Right lobe of liver (tissue), 6 donors: Measurements from ENCODE around the gene LAMB2. TPM values are rescaled to one million over a fixed set of nuclear protein-coding genes. Genes with fewer than 3 reads are reported as not detected.

Experiments
- ATAC-seq, 4 donors: fragments of 200-7000 bp; cut with Tn5 transposase; one replicate each; pipeline ENCODE4 v1.9.1; 2020; ENCODE audit warnings: mild to moderate bottlenecking in 4 of 4, moderate library complexity in 4 of 4
- DNase-seq, 3 donors: peaks; one replicate each; pipeline ENCODE4 v3.0.0-alpha.2; 2020
- H3K27ac ChIP-seq, 3 donors: fragments of 200-600 bp; one replicate each; pipeline ENCODE4 v1.8.0; 2022
- H3K27me3 ChIP-seq, 2 donors: fragments of 200-600 bp; one replicate each; pipeline ENCODE4 v1.8.0; 2022
- H3K36me3 ChIP-seq, 4 donors: fragments of 200-600 bp; sonication (generic) in 1 of 4; one replicate each; pipeline versions ENCODE4 v1.5.1 to v1.8.0; 2017 to 2022; ENCODE audit warnings: control low read depth in 1 of 4
- H3K4me1 ChIP-seq, 4 donors: fragments of 200-600 bp; sonication (generic) in 1 of 4; one replicate each; pipeline versions ENCODE4 v1.5.1 to v1.8.0; 2017 to 2022; ENCODE audit warnings: control low read depth in 1 of 4
- H3K4me3 ChIP-seq, 3 donors: fragments of 200-600 bp; one replicate each; pipeline ENCODE4 v1.8.0; 2022
- H3K9me3 ChIP-seq, 4 donors: fragments of 200-600 bp; sonication (generic) in 1 of 4; one replicate each; pipeline versions ENCODE4 v1.5.1 to v1.8.0; 2017 to 2022; ENCODE audit warnings: control low read depth in 1 of 4
- CTCF ChIP-seq, 4 donors: fragments of 200-600 bp in 3 of 4; fragments of 450-650 bp in 1 of 4; IDR thresholded peaks; one replicate each; pipeline versions ENCODE4 v1.5.1 to v1.8.0; 2016 to 2022; ENCODE audit warnings: antibody characterized with exemption in 4 of 4, mild to moderate bottlenecking in 2 of 4
- POLR2A ChIP-seq: fragments of 450-650 bp; IDR thresholded peaks from one replicate; pipeline ENCODE4 v1.6.1; 2017; ENCODE audit warnings: antibody characterized with exemption, mild to moderate bottlenecking
- WGBS: methylation state at CpG from one replicate; pipeline ENCODE4 v1.1.6; 2018; ENCODE audit warnings: low coverage, low lambda C conversion rate; ENCODE audit not compliant: insufficient coverage; ENCODE audit errors: missing lambda C conversion rate; 5-methylcytosine and 5-hydroxymethylcytosine counted together
- intact Hi-C, 2 donors: fragments of 100-400 bp; cut with DNase I; formaldehyde crosslinking; loops; one replicate each; pipeline versions ENCODE4 v1.11.2 to v1.14.1; 2022
- total RNA-seq, 6 experiments: library from RNA; depleted of rRNA in 2 of 6; stranded (reverse); fragments of >200 nt in 2 of 6; fragmentation: NEBNext Ultra II Directional in 3 of 6; extraction: Animal tissue kit (Norgen Biotek cat#: 25700) in 3 of 6; gene quantifications; one replicate each; pipeline versions ENCODE4 v1.1.0 to v1.2.4, GENCODE V29; 2016 to 2023
- donor health status: DM: no; HTN: yes; CAD: no.
- donor health status: DM: no; HTN: no; CAD: no.
- donor health status: DM: no; HTN: no; CAD: no.
- donor health status: DM: no; HTN: yes; CAD: no.
- donor health status: DM: no; HTN: yes; CAD: no.

Gene LAMB2
- total RNA-seq, 6 experiments from 2014 or later = 129 to 192 (median 163) TPM

GRCh38 chr3:49098910-49099630 lies 33.8 kb downstream of the LAMB2 start:
- no peak overlapping the region for H3K4me3 ChIP-seq
- H3K9me3 ChIP-seq = no peaks in the 10 kb centered on the region
- TF ChIP-seq CTCF (IDR thresholded peaks at IDR 0.05) = no peak
- TF ChIP-seq POLR2A = no peak
- H3K4me1 ChIP-seq = peaks cover 0 to 14% (median 4%) of the 10 kb centered on the region in 4 donors
- WGBS = no CpG with 5 or more reads among the region's 13 CpGs
- DNase-seq (peak in 1 of 3 donors; percentile 30), ATAC-seq (no peak)
- no peaks in the 10 kb centered on the region for H3K27me3 ChIP-seq
- peaks cover 0 to 53% (median 21%) of the 10 kb centered on the region in 4 donors for H3K36me3 ChIP-seq
- intact Hi-C loops = no loop called here
- H3K27ac ChIP-seq = no peak overlapping the region

GRCh38 chr3:49098429-49098828 lies 34.4 kb downstream of the LAMB2 start:
- DNase-seq (peak in 1 of 3 donors; percentile 35), ATAC-seq (no peak)
- peaks cover 0 to 8% (median 4%) of the 10 kb centered on the region in 4 donors for H3K4me1 ChIP-seq
- H3K4me3 ChIP-seq = no peak overlapping the region
- H3K27me3 ChIP-seq = no peaks in the 10 kb centered on the region
- 14% methylated on average over 2 of the region's 5 CpGs for WGBS
- peaks cover 0 to 53% (median 21%) of the 10 kb centered on the region in 4 donors for H3K36me3 ChIP-seq
- no peak overlapping the region for H3K27ac ChIP-seq
- H3K9me3 ChIP-seq = no peaks in the 10 kb centered on the region
- TF ChIP-seq POLR2A = no peak
- TF ChIP-seq CTCF (IDR thresholded peaks at IDR 0.05) = no peak
- intact Hi-C loops = no loop called here

- DNase-seq (peak; percentile 96 to 98 (median 98)), ATAC-seq (peak; percentile 91 to 97 (median 93))
- WGBS = under 1% methylated on average over 23 of the region's 65 CpGs
- H3K4me1 ChIP-seq = peaks cover 0 to 26% (median 13%) of the 10 kb centered on the region in 4 donors
- peak within 1 kb of the TSS; percentile 95 to 99 (median 97) for H3K4me3 ChIP-seq
- peak within 1 kb of the TSS; percentile 90 to 94 (median 91) for H3K27ac ChIP-seq
- no peaks in the 10 kb centered on the region for H3K9me3 ChIP-seq
- no peaks in the 10 kb centered on the region for H3K27me3 ChIP-seq
- TF ChIP-seq POLR2A = peak; percentile 63
- TF ChIP-seq CTCF (IDR thresholded peaks at IDR 0.05) = peak; percentile 41 to 61 (median 48)
- peaks cover 0 to 21% (median 6%) of the 10 kb centered on the region in 4 donors for H3K36me3 ChIP-seq
- intact Hi-C loops = no loop called here
Observed at GRCh38 chr3:49093853-49094767, 38.7 kb downstream of the LAMB2 start, which contains the start of gene QRICH1. QRICH1 (minus strand) TSS chr3:49094071; CDS start chr3:49077017, 17,054 bp downstream.

GRCh38 chr3:49092938-49093852 lies 39.7 kb downstream of the LAMB2 start:
- H3K4me3 ChIP-seq = peak overlapping the region; percentile 95 to 99 (median 97)
- H3K9me3 ChIP-seq = no peaks in the 10 kb centered on the region
- peak in 1 of 4 donors; percentile 3 for TF ChIP-seq CTCF (IDR thresholded peaks at IDR 0.05)
- TF ChIP-seq POLR2A = no peak
- H3K27ac ChIP-seq = peak overlapping the region; percentile 90 to 94 (median 91)
- no peaks in the 10 kb centered on the region for H3K27me3 ChIP-seq
- peaks cover 0 to 14% (median 3%) of the 10 kb centered on the region in 4 donors for H3K36me3 ChIP-seq
- peak; percentile 40 to 60 (median 52) for ATAC-seq
- under 1% methylated on average over 12 of the region's 86 CpGs for WGBS
- peak; percentile 80 to 83 (median 80) for DNase-seq
- peaks cover 0 to 26% (median 13%) of the 10 kb centered on the region in 4 donors for H3K4me1 ChIP-seq
- intact Hi-C loops = no loop called here
